OCI-LY7 (cell line): ENCODE results near the gene SIK3.

Source experiments
- CTCF ChIP-seq: fragments of 200-600 bp; sonication (generic); conservative IDR thresholded peaks from 2 replicates; pipeline ENCODE4 v1.5.1; 2014; ENCODE audit warnings: mild to moderate bottlenecking, antibody characterized with exemption, low read length, moderate library complexity, mixed read lengths
- EZH2phosphoT487 ChIP-seq: fragments of 200-600 bp; sonication (generic); IDR thresholded peaks from 2 replicates; pipeline ENCODE4 v1.6.1; 2018; ENCODE audit warnings: low read depth, borderline replicate concordance, mild to moderate bottlenecking, mixed run types, antibody characterized with exemption, low read length, moderate library complexity, mixed read lengths

DNA sequence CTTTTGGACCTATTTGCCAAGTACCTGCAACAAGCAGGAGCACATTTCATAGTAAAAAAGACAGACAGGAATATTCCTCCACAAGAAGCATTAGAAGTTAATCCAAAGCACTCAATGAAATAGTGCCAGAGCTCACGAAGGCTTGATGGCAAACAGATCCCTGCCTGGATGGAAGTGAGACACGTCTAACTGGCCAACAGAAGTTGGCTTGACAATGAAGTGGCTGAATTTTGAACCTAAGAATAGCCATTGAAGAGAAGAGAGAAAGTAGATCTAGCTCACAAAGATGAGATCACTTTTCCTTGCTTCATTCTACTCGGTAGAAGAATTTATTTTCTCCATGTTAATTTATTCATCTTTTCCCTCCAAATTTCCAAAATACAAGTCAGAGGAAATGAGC, 230.2 kb downstream of the SIK3 start:
- TF ChIP-seq CTCF = no peak
- no peak for TF ChIP-seq EZH2phosphoT487
